ENCODE results near the gene UBE2D2.

UBE2D2 gene

GRCh38 chr5:139669662-139670368 is 108.7 kb downstream of the UBE2D2 start:
- Histone ChIP-seq H3K4me3 (replicated peaks; ENCODE audit: insufficient read depth, low read length) (peak overlapping the region; percentile 1; the same call in 1 of the 2 replicates), H3K27ac (replicated peaks) (peak overlapping the region; percentile 88), H3K27me3 (ENCODE audit: insufficient read depth, poor library complexity, severe bottlenecking) (no peaks in the 10 kb centered on the region)
- TF ChIP-seq POLR2AphosphoS5 (IDR thresholded peaks at IDR 0.05; ENCODE audit: low read depth) (no peak), GABPA (IDR thresholded peaks at IDR 0.05; ENCODE audit: low read depth) (peak; percentile 14; the same call in 1 of the 2 replicates), SPI1 (IDR thresholded peaks at IDR 0.05; ENCODE audit: borderline replicate concordance, low read depth) (no peak), CTCF (IDR thresholded peaks at IDR 0.05; ENCODE audit: insufficient read depth, low read length) (no peak), REST (IDR thresholded peaks at IDR 0.05; ENCODE audit: insufficient replicate concordance, low read depth) (no peak)
- peak in 1 of 2 experiments; percentile 75 for DNase-seq (ENCODE audit: low read depth in 1 of 2, low spot score in 1 of 2)

- Histone ChIP-seq H3K27ac (replicated peaks) (peak overlapping the region; percentile 88), H3K4me3 (replicated peaks; ENCODE audit: insufficient read depth, low read length) (no peak overlapping the region), H3K27me3 (ENCODE audit: insufficient read depth, poor library complexity, severe bottlenecking) (no peaks in the 10 kb centered on the region)
- TF ChIP-seq CTCF (IDR thresholded peaks at IDR 0.05; ENCODE audit: insufficient read depth, low read length) (no peak), REST (IDR thresholded peaks at IDR 0.05; ENCODE audit: insufficient replicate concordance, low read depth) (peak; percentile 15), SPI1 (IDR thresholded peaks at IDR 0.05; ENCODE audit: borderline replicate concordance, low read depth) (peak; percentile 80), POLR2AphosphoS5 (IDR thresholded peaks at IDR 0.05; ENCODE audit: low read depth) (peak; percentile 99), GABPA (IDR thresholded peaks at IDR 0.05; ENCODE audit: low read depth) (peak; percentile 8; the same call in 1 of the 2 replicates)
- peak; percentile 75 to 88 for DNase-seq (ENCODE audit: low read depth in 1 of 2, low spot score in 1 of 2)
Measured at GRCh38 chr5:139670369-139671095, 109.4 kb downstream of the UBE2D2 start.

GRCh38 chr5:139671096-139671841 is 110.1 kb downstream of the UBE2D2 start:
- Histone ChIP-seq H3K27ac (replicated peaks) (peak overlapping the region; percentile 88), H3K4me3 (replicated peaks; ENCODE audit: insufficient read depth, low read length) (no peak overlapping the region), H3K27me3 (ENCODE audit: insufficient read depth, poor library complexity, severe bottlenecking) (no peaks in the 10 kb centered on the region)
- TF ChIP-seq REST (IDR thresholded peaks at IDR 0.05; ENCODE audit: insufficient replicate concordance, low read depth), result no peak
- TF ChIP-seq GABPA (IDR thresholded peaks at IDR 0.05; ENCODE audit: low read depth), result no peak
- no peak for TF ChIP-seq SPI1 (IDR thresholded peaks at IDR 0.05; ENCODE audit: borderline replicate concordance, low read depth)
- no peak for TF ChIP-seq POLR2AphosphoS5 (IDR thresholded peaks at IDR 0.05; ENCODE audit: low read depth)
- TF ChIP-seq CTCF (IDR thresholded peaks at IDR 0.05; ENCODE audit: insufficient read depth, low read length), result no peak
- peak in 1 of 2 experiments; percentile 39 for DNase-seq (ENCODE audit: low read depth in 1 of 2, low spot score in 1 of 2)

Data from HL-60 (cell line).